Measurements from ENCODE around the gene MARCHF3. TPM values are rescaled to one million over a fixed set of nuclear protein-coding genes. Genes with fewer than 3 reads are reported as not detected.
"Not testable (repeated sequence)": the region's sequence is repeated elsewhere in the genome, so short reads cannot be mapped to it uniquely, and the experiment has no call there.

Gene MARCHF3
- total RNA-seq, 1 experiment from 2014 or later = 4.3 TPM

- in situ Hi-C loops (cut with HindIII; ENCODE audit: low pct_unique_long_range_greater_than_20kb, low sequenced_read_pairs); DNase-seq (ENCODE audit: low read depth, low spot score): not testable (repeated sequence)
These were observed 6.7 kb downstream of the MARCHF3 start for GRCh38 chr5:127023552-127024191.

- in situ Hi-C loops (cut with HindIII; ENCODE audit: low pct_unique_long_range_greater_than_20kb, low sequenced_read_pairs) = no loop called here
- no peak for DNase-seq (ENCODE audit: low read depth, low spot score)
These were observed 7.5 kb downstream of the MARCHF3 start for GRCh38 chr5:127022846-127023245.

GRCh38 chr5:127019928-127020327 is 10.4 kb downstream of the MARCHF3 start:
- DNase-seq (ENCODE audit: low read depth, low spot score) = no peak
- in situ Hi-C loops (cut with HindIII; ENCODE audit: low pct_unique_long_range_greater_than_20kb, low sequenced_read_pairs) = no loop called here

- in situ Hi-C loops (cut with HindIII; ENCODE audit: low pct_unique_long_range_greater_than_20kb, low sequenced_read_pairs); DNase-seq (ENCODE audit: low read depth, low spot score): not testable (repeated sequence)
These were observed 13.6 kb downstream of the MARCHF3 start for GRCh38 chr5:127016722-127017121.

GRCh38 chr5:127015716-127016115 is 14.6 kb downstream of the MARCHF3 start:
- no peak for DNase-seq (ENCODE audit: low read depth, low spot score)
- in situ Hi-C loops (cut with HindIII; ENCODE audit: low pct_unique_long_range_greater_than_20kb, low sequenced_read_pairs) = no loop called here

- in situ Hi-C loops (cut with HindIII; ENCODE audit: low pct_unique_long_range_greater_than_20kb, low sequenced_read_pairs) = no loop called here
These were observed 15.8 kb downstream of the MARCHF3 start for GRCh38 chr5:127014573-127014972.

GRCh38 chr5:127013407-127013806 is 17.0 kb downstream of the MARCHF3 start:
- in situ Hi-C loops (cut with HindIII; ENCODE audit: low pct_unique_long_range_greater_than_20kb, low sequenced_read_pairs) = no loop called here
- no peak for DNase-seq (ENCODE audit: low read depth, low spot score)

More at GRCh38 chr5:127014573-127014972, 15.8 kb downstream of the MARCHF3 start:
- no peak for DNase-seq (ENCODE audit: low read depth, low spot score)

GRCh38 chr5:127012916-127013315 is 17.4 kb downstream of the MARCHF3 start:
- DNase-seq (ENCODE audit: low read depth, low spot score) = peak; percentile 30
- in situ Hi-C loops (cut with HindIII; ENCODE audit: low pct_unique_long_range_greater_than_20kb, low sequenced_read_pairs) = no loop called here

- peak; percentile 38 for DNase-seq (ENCODE audit: low read depth, low spot score)
- in situ Hi-C loops (cut with HindIII; ENCODE audit: low pct_unique_long_range_greater_than_20kb, low sequenced_read_pairs) = no loop called here
These were observed 18.3 kb downstream of the MARCHF3 start for GRCh38 chr5:127011961-127012644.

- no peak for DNase-seq (ENCODE audit: low read depth, low spot score)
- in situ Hi-C loops (cut with HindIII; ENCODE audit: low pct_unique_long_range_greater_than_20kb, low sequenced_read_pairs) = no loop called here
These were observed 19.2 kb downstream of the MARCHF3 start for GRCh38 chr5:127011153-127011552.

GRCh38 chr5:127010362-127010761 is 20.0 kb downstream of the MARCHF3 start:
- in situ Hi-C loops (cut with HindIII; ENCODE audit: low pct_unique_long_range_greater_than_20kb, low sequenced_read_pairs) = no loop called here
- no peak for DNase-seq (ENCODE audit: low read depth, low spot score)

- no peak for DNase-seq (ENCODE audit: low read depth, low spot score)
- in situ Hi-C loops (cut with HindIII; ENCODE audit: low pct_unique_long_range_greater_than_20kb, low sequenced_read_pairs) = no loop called here
These were observed 20.6 kb downstream of the MARCHF3 start for GRCh38 chr5:127009784-127010183.

- DNase-seq (ENCODE audit: low read depth, low spot score) = no peak
- in situ Hi-C loops (cut with HindIII; ENCODE audit: low pct_unique_long_range_greater_than_20kb, low sequenced_read_pairs) = no loop called here
These were observed 21.9 kb downstream of the MARCHF3 start for GRCh38 chr5:127008300-127008975.

GRCh38 chr5:127007522-127007921 is 22.8 kb downstream of the MARCHF3 start:
- no peak for DNase-seq (ENCODE audit: low read depth, low spot score)
- in situ Hi-C loops (cut with HindIII; ENCODE audit: low pct_unique_long_range_greater_than_20kb, low sequenced_read_pairs) = no loop called here

GRCh38 chr5:127006744-127007143 is 23.6 kb downstream of the MARCHF3 start:
- in situ Hi-C loops (cut with HindIII; ENCODE audit: low pct_unique_long_range_greater_than_20kb, low sequenced_read_pairs) = no loop called here
- DNase-seq (ENCODE audit: low read depth, low spot score) = no peak

GRCh38 chr5:127005282-127005681 is 25.1 kb downstream of the MARCHF3 start:
- in situ Hi-C loops (cut with HindIII; ENCODE audit: low pct_unique_long_range_greater_than_20kb, low sequenced_read_pairs) = not testable (repeated sequence)

GRCh38 chr5:127004721-127005120 is 25.6 kb downstream of the MARCHF3 start:
- peak; percentile 84 for DNase-seq (ENCODE audit: low read depth, low spot score)
- in situ Hi-C loops (cut with HindIII; ENCODE audit: low pct_unique_long_range_greater_than_20kb, low sequenced_read_pairs) = no loop called here

More at GRCh38 chr5:127005282-127005681, 25.1 kb downstream of the MARCHF3 start:
- not testable (repeated sequence) for DNase-seq (ENCODE audit: low read depth, low spot score)

- in situ Hi-C loops (cut with HindIII; ENCODE audit: low pct_unique_long_range_greater_than_20kb, low sequenced_read_pairs) = no loop called here
- DNase-seq (ENCODE audit: low read depth, low spot score) = no peak
These were observed 26.4 kb downstream of the MARCHF3 start for GRCh38 chr5:127003798-127004495.
